ENCODE results near the gene SUZ12.
"Not testable (repeated sequence)": the region's sequence is repeated elsewhere in the genome, so short reads cannot be mapped to it uniquely, and the experiment has no call there.

Gene SUZ12

GRCh38 chr17:31951953-31952352, 15.1 kb downstream of the SUZ12 start:
- not testable (repeated sequence) for DNase-seq (ENCODE audit: low read depth)

- DNase-seq (ENCODE audit: low read depth), result not testable (repeated sequence)
These were observed 27.3 kb downstream of the SUZ12 start for GRCh38 chr17:31964131-31964530.

GRCh38 chr17:31967648-31968047, 30.8 kb downstream of the SUZ12 start:
- DNase-seq (ENCODE audit: low read depth), result no peak

- not testable (repeated sequence) for DNase-seq (ENCODE audit: low read depth)
These were observed 33.6 kb downstream of the SUZ12 start for GRCh38 chr17:31970416-31970815.

- not testable (repeated sequence) for DNase-seq (ENCODE audit: low read depth)
These were observed 37.7 kb downstream of the SUZ12 start for GRCh38 chr17:31974269-31975071.

GRCh38 chr17:31975391-31975790, 38.6 kb downstream of the SUZ12 start:
- DNase-seq (ENCODE audit: low read depth), result not testable (repeated sequence)

- DNase-seq (ENCODE audit: low read depth), result not testable (repeated sequence)
These were observed 55.0 kb downstream of the SUZ12 start for GRCh38 chr17:31991821-31992220.

- DNase-seq (ENCODE audit: low read depth), result no peak
These were observed 60.2 kb downstream of the SUZ12 start for GRCh38 chr17:31997005-31997404.

GRCh38 chr17:32006957-32007462, 70.2 kb downstream of the SUZ12 start, which contains the start of gene LRRC37B:
TSS of gene LRRC37B (plus strand) at chr17:32007383. CDS start at chr17:32021393, 14,010 bp downstream.
- peak; percentile 65 for DNase-seq (ENCODE audit: low read depth)

- no peak for DNase-seq (ENCODE audit: low read depth)
These were observed 70.9 kb downstream of the SUZ12 start for GRCh38 chr17:32007463-32008298.

GRCh38 chr17:32009262-32009542, 72.4 kb downstream of the SUZ12 start:
- DNase-seq (ENCODE audit: low read depth), result no peak

- no peak for DNase-seq (ENCODE audit: low read depth)
These were observed 73.3 kb downstream of the SUZ12 start for GRCh38 chr17:32010114-32010513.

GRCh38 chr17:32015245-32016013, 78.6 kb downstream of the SUZ12 start:
- DNase-seq (ENCODE audit: low read depth), result peak; percentile 61

GRCh38 chr17:32016231-32016630, 79.4 kb downstream of the SUZ12 start:
- DNase-seq (ENCODE audit: low read depth), result no peak

GRCh38 chr17:32019228-32019627, 82.4 kb downstream of the SUZ12 start:
- no peak for DNase-seq (ENCODE audit: low read depth)

- DNase-seq (ENCODE audit: low read depth), result peak; percentile 36
These were observed 84.3 kb downstream of the SUZ12 start for GRCh38 chr17:32020943-32021614.

GRCh38 chr17:32021615-32021955, 84.8 kb downstream of the SUZ12 start:
- no peak for DNase-seq (ENCODE audit: low read depth)

- DNase-seq (ENCODE audit: low read depth), result not testable (repeated sequence)
These were observed 85.7 kb downstream of the SUZ12 start for GRCh38 chr17:32022554-32022953.

GRCh38 chr17:32027271-32027670, 90.5 kb downstream of the SUZ12 start:
- DNase-seq (ENCODE audit: low read depth), result not testable (repeated sequence)

GRCh38 chr17:32033223-32033622, 96.4 kb downstream of the SUZ12 start:
- no peak for DNase-seq (ENCODE audit: low read depth)

- not testable (repeated sequence) for DNase-seq (ENCODE audit: low read depth)
These were observed 97.0 kb downstream of the SUZ12 start for GRCh38 chr17:32033812-32034211.

- not testable (repeated sequence) for DNase-seq (ENCODE audit: low read depth)
These were observed 103.4 kb downstream of the SUZ12 start for GRCh38 chr17:32040246-32040645.

Measured in fibroblast of gingiva (primary cell).